ENCODE results near the gene MARK2.

DNA sequence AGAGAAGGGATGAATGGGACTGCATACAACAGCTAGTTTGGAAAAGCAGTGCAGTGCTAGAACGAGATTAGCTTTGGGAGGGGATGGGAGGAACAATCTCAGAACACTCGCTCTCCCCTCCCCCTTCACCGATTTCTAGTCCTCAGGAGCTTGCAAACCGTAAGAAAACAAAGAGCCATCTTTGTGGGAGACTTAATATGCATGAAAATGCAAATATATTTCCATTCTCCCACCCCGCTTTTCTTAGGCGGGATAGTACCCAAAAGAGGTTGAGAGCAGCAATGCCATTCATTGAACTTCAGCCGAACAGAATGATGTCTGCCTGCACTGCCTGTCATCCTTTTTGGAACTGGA is 24.6 kb upstream of the MARK2 start:
- TF ChIP-seq, protein P1, sequence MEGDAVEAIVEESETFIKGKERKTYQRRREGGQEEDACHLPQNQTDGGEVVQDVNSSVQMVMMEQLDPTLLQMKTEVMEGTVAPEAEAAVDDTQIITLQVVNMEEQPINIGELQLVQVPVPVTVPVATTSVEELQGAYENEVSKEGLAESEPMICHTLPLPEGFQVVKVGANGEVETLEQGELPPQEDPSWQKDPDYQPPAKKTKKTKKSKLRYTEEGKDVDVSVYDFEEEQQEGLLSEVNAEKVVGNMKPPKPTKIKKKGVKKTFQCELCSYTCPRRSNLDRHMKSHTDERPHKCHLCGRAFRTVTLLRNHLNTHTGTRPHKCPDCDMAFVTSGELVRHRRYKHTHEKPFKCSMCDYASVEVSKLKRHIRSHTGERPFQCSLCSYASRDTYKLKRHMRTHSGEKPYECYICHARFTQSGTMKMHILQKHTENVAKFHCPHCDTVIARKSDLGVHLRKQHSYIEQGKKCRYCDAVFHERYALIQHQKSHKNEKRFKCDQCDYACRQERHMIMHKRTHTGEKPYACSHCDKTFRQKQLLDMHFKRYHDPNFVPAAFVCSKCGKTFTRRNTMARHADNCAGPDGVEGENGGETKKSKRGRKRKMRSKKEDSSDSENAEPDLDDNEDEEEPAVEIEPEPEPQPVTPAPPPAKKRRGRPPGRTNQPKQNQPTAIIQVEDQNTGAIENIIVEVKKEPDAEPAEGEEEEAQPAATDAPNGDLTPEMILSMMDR (IDR thresholded peaks at IDR 0.05) = no peak
- TF ChIP-seq POLR2AphosphoS5 (IDR thresholded peaks at IDR 0.05) = no peak
- no peak for TF ChIP-seq POLR2A (IDR thresholded peaks at IDR 0.05)
